T-helper 2 cell treated with Interferon-gamma antibody and Interleukin-4, amounts not matched to agents 5 μg/mL and 100 μg/mL, for 36 hours (primary cell): ENCODE measurements around the gene TEX13C.
"Not testable (repeated sequence)": the region's sequence is repeated elsewhere in the genome, so short reads cannot be mapped to it uniquely, and the experiment has no call there.

ENCODE experiments used
- DNase-seq: peaks from one replicate; pipeline ENCODE4 v3.0.0; 2021; ENCODE audit warnings: low spot score
- H3K27ac Mint-ChIP-seq: one replicate; pipeline ENCODE4 v1.8.0; 2021; ENCODE audit warnings: mild to moderate bottlenecking, mixed read lengths
- H3K27me3 Mint-ChIP-seq: one replicate; pipeline ENCODE4 v1.8.0; 2021; ENCODE audit warnings: low read depth, mixed read lengths
- H3K36me3 Mint-ChIP-seq: one replicate; pipeline ENCODE4 v1.8.0; 2021; ENCODE audit warnings: low read depth, mixed read lengths
- H3K4me1 Mint-ChIP-seq: one replicate; pipeline ENCODE4 v1.8.0; 2021; ENCODE audit warnings: low read depth, mixed read lengths
- H3K4me3 Mint-ChIP-seq: one replicate; pipeline ENCODE4 v1.8.0; 2022; ENCODE audit warnings: mild to moderate bottlenecking, moderate library complexity, mixed read lengths
- H3K9me3 Mint-ChIP-seq: one replicate; pipeline ENCODE4 v1.8.0; 2021; ENCODE audit warnings: mixed read lengths

TEX13C gene

GRCh38 chrX:125319646-125320521 lies at the start of gene TEX13C:
Gene TEX13C, plus strand, starts transcription at chrX:125319871. Its CDS starts 249 bp downstream, at chrX:125320120.
- Mint-ChIP-seq H3K4me1 (no peaks in the 10 kb centered on the region), H3K27ac (no peak within 1 kb of the TSS), H3K4me3 (no peak within 1 kb of the TSS), H3K27me3 (peaks cover 3% of the 10 kb centered on the region), H3K9me3 (no peaks in the 10 kb centered on the region), H3K36me3 (no peaks in the 10 kb centered on the region)
- DNase-seq: no peak

- Mint-ChIP-seq H3K4me3 (no peak overlapping the region), H3K36me3 (no peaks in the 10 kb centered on the region), H3K27ac (no peak overlapping the region), H3K9me3 (no peaks in the 10 kb centered on the region), H3K4me1 (no peaks in the 10 kb centered on the region), H3K27me3 (no peaks in the 10 kb centered on the region)
- DNase-seq: no peak
Measured at GRCh38 chrX:125287282-125287681, 32.4 kb upstream of the TEX13C start.

GRCh38 chrX:125288343-125288742 lies 31.3 kb upstream of the TEX13C start:
- peaks cover under 1% of the 10 kb centered on the region for H3K4me1 Mint-ChIP-seq
- no peak overlapping the region for H3K4me3 Mint-ChIP-seq
- no peak overlapping the region for H3K27ac Mint-ChIP-seq
- no peaks in the 10 kb centered on the region for H3K27me3 Mint-ChIP-seq
- no peaks in the 10 kb centered on the region for H3K36me3 Mint-ChIP-seq
- DNase-seq: no peak
- H3K9me3 Mint-ChIP-seq: no peaks in the 10 kb centered on the region

GRCh38 chrX:125289209-125289608 lies 30.5 kb upstream of the TEX13C start:
- Mint-ChIP-seq H3K9me3 (no peaks in the 10 kb centered on the region), H3K27me3 (no peaks in the 10 kb centered on the region), H3K36me3 (no peaks in the 10 kb centered on the region), H3K27ac (no peak overlapping the region), H3K4me3 (no peak overlapping the region), H3K4me1 (peaks cover 6% of the 10 kb centered on the region)
- DNase-seq: no peak

- no peak for DNase-seq
- no peaks in the 10 kb centered on the region for H3K9me3 Mint-ChIP-seq
- no peaks in the 10 kb centered on the region for H3K36me3 Mint-ChIP-seq
- H3K4me1 Mint-ChIP-seq: peaks cover 13% of the 10 kb centered on the region
- no peaks in the 10 kb centered on the region for H3K27me3 Mint-ChIP-seq
- H3K4me3 Mint-ChIP-seq: no peak overlapping the region
- H3K27ac Mint-ChIP-seq: no peak overlapping the region
Measured at GRCh38 chrX:125289920-125290319, 29.8 kb upstream of the TEX13C start.

- Mint-ChIP-seq H3K27ac (no peak overlapping the region), H3K4me3 (no peak overlapping the region), H3K9me3 (no peaks in the 10 kb centered on the region), H3K4me1 (peaks cover 17% of the 10 kb centered on the region), H3K27me3 (no peaks in the 10 kb centered on the region), H3K36me3 (no peaks in the 10 kb centered on the region)
- no peak for DNase-seq
Measured at GRCh38 chrX:125291124-125291523, 28.5 kb upstream of the TEX13C start.

- Mint-ChIP-seq H3K4me3 (peak overlapping the region; percentile 27), H3K36me3 (no peaks in the 10 kb centered on the region), H3K27me3 (no peaks in the 10 kb centered on the region), H3K4me1 (peaks cover 17% of the 10 kb centered on the region), H3K27ac (peak overlapping the region; percentile 67), H3K9me3 (no peaks in the 10 kb centered on the region)
- DNase-seq: no peak
Measured at GRCh38 chrX:125293850-125294780, 25.6 kb upstream of the TEX13C start.

GRCh38 chrX:125295337-125295736 lies 24.3 kb upstream of the TEX13C start:
- peak; percentile 8 for DNase-seq
- Mint-ChIP-seq H3K27me3 (no peaks in the 10 kb centered on the region), H3K4me3 (peak overlapping the region; percentile 27), H3K27ac (no peak overlapping the region), H3K36me3 (no peaks in the 10 kb centered on the region), H3K4me1 (peaks cover 17% of the 10 kb centered on the region), H3K9me3 (no peaks in the 10 kb centered on the region)

GRCh38 chrX:125298871-125299270 lies 20.8 kb upstream of the TEX13C start:
- no peaks in the 10 kb centered on the region for H3K36me3 Mint-ChIP-seq
- no peak overlapping the region for H3K27ac Mint-ChIP-seq
- peaks cover 13% of the 10 kb centered on the region for H3K4me1 Mint-ChIP-seq
- H3K9me3 Mint-ChIP-seq: no peaks in the 10 kb centered on the region
- H3K27me3 Mint-ChIP-seq: no peaks in the 10 kb centered on the region
- DNase-seq: no peak
- no peak overlapping the region for H3K4me3 Mint-ChIP-seq

- H3K4me3 Mint-ChIP-seq: no peak overlapping the region
- no peaks in the 10 kb centered on the region for H3K9me3 Mint-ChIP-seq
- H3K27ac Mint-ChIP-seq: no peak overlapping the region
- no peaks in the 10 kb centered on the region for H3K27me3 Mint-ChIP-seq
- no peak for DNase-seq
- no peaks in the 10 kb centered on the region for H3K4me1 Mint-ChIP-seq
- no peaks in the 10 kb centered on the region for H3K36me3 Mint-ChIP-seq
Measured at GRCh38 chrX:125306335-125306866, 13.3 kb upstream of the TEX13C start.

GRCh38 chrX:125308653-125309052 lies 11.0 kb upstream of the TEX13C start:
- Mint-ChIP-seq H3K27me3 (no peaks in the 10 kb centered on the region), H3K9me3 (no peaks in the 10 kb centered on the region), H3K4me3 (no peak overlapping the region), H3K36me3 (no peaks in the 10 kb centered on the region), H3K27ac (no peak overlapping the region), H3K4me1 (no peaks in the 10 kb centered on the region)
- no peak for DNase-seq

GRCh38 chrX:125319166-125319565 lies 505 bp upstream of the TEX13C start:
- H3K27ac Mint-ChIP-seq, H3K36me3 Mint-ChIP-seq, H3K27me3 Mint-ChIP-seq, H3K4me1 Mint-ChIP-seq, DNase-seq, H3K9me3 Mint-ChIP-seq, H3K4me3 Mint-ChIP-seq: not testable (repeated sequence)

- peaks cover 3% of the 10 kb centered on the region for H3K27me3 Mint-ChIP-seq
- no peaks in the 10 kb centered on the region for H3K9me3 Mint-ChIP-seq
- H3K27ac Mint-ChIP-seq: no peak overlapping the region
- DNase-seq: no peak
- no peaks in the 10 kb centered on the region for H3K4me1 Mint-ChIP-seq
- no peak overlapping the region for H3K4me3 Mint-ChIP-seq
- no peaks in the 10 kb centered on the region for H3K36me3 Mint-ChIP-seq
Measured at GRCh38 chrX:125322431-125322830, 2.8 kb downstream of the TEX13C start.

- Mint-ChIP-seq H3K27ac (no peak overlapping the region), H3K4me3 (no peak overlapping the region), H3K4me1 (no peaks in the 10 kb centered on the region), H3K27me3 (peaks cover 3% of the 10 kb centered on the region), H3K9me3 (no peaks in the 10 kb centered on the region), H3K36me3 (no peaks in the 10 kb centered on the region)
- no peak for DNase-seq
Measured at GRCh38 chrX:125326599-125326998, 6.9 kb downstream of the TEX13C start.
